HG03159 (cell line): ENCODE measurements around the gene EOMES.

Experiments used
- ATAC-seq: cut with Tn5 transposase; IDR thresholded peaks from one replicate; pipeline ENCODE4 v1.9.1; 2021; ENCODE audit warnings: mild to moderate bottlenecking, moderate library complexity; ENCODE audit not compliant: unreplicated experiment

Gene EOMES

GRCh38 chr3:27720899-27721716, 1.0 kb downstream of the EOMES start:
- no peak for ATAC-seq

- ATAC-seq = no peak
Measured at GRCh38 chr3:27719314-27720003, 2.7 kb downstream of the EOMES start.

GRCh38 chr3:27718459-27718858, 3.7 kb downstream of the EOMES start:
- no peak for ATAC-seq

GRCh38 chr3:27717200-27717852, 4.8 kb downstream of the EOMES start:
- no peak for ATAC-seq

- no peak for ATAC-seq
Measured at GRCh38 chr3:27716309-27716708, 5.8 kb downstream of the EOMES start.

- ATAC-seq = no peak
Measured at GRCh38 chr3:27715863-27716262, 6.3 kb downstream of the EOMES start.

GRCh38 chr3:27715454-27715806, 6.7 kb downstream of the EOMES start:
- no peak for ATAC-seq

GRCh38 chr3:27714692-27715453, 7.2 kb downstream of the EOMES start:
- ATAC-seq = no peak

- ATAC-seq = no peak
Measured at GRCh38 chr3:27714146-27714526, 8.0 kb downstream of the EOMES start.

- no peak for ATAC-seq
Measured at GRCh38 chr3:27713435-27714145, 8.5 kb downstream of the EOMES start.

GRCh38 chr3:27713078-27713423, 9.1 kb downstream of the EOMES start:
- ATAC-seq = no peak

- peak; percentile 96 for ATAC-seq
Measured at GRCh38 chr3:27712136-27713077, 9.7 kb downstream of the EOMES start.

GRCh38 chr3:27708250-27708649, 13.9 kb downstream of the EOMES start:
- ATAC-seq = no peak

- ATAC-seq = no peak
Measured at GRCh38 chr3:27699067-27699466, 23.1 kb downstream of the EOMES start.

- ATAC-seq = no peak
Measured at GRCh38 chr3:27696906-27697305, 25.2 kb downstream of the EOMES start.

GRCh38 chr3:27695636-27696035, 26.5 kb downstream of the EOMES start:
- ATAC-seq = no peak

- ATAC-seq = no peak
Measured at GRCh38 chr3:27688053-27688452, 34.1 kb downstream of the EOMES start.

GRCh38 chr3:27686642-27687041, 35.5 kb downstream of the EOMES start:
- ATAC-seq = no peak

- ATAC-seq = no peak
Measured at GRCh38 chr3:27685474-27685873, 36.6 kb downstream of the EOMES start.

- ATAC-seq = no peak
Measured at GRCh38 chr3:27684302-27684701, 37.8 kb downstream of the EOMES start.
